HG02642 (cell line): ENCODE data around the gene UBN1.

ENCODE experiments used
- ATAC-seq: cut with Tn5 transposase; IDR thresholded peaks from one replicate; pipeline ENCODE4 v1.9.1; 2021; ENCODE audit warnings: mild to moderate bottlenecking; ENCODE audit not compliant: unreplicated experiment, poor library complexity

UBN1 gene

DNA sequence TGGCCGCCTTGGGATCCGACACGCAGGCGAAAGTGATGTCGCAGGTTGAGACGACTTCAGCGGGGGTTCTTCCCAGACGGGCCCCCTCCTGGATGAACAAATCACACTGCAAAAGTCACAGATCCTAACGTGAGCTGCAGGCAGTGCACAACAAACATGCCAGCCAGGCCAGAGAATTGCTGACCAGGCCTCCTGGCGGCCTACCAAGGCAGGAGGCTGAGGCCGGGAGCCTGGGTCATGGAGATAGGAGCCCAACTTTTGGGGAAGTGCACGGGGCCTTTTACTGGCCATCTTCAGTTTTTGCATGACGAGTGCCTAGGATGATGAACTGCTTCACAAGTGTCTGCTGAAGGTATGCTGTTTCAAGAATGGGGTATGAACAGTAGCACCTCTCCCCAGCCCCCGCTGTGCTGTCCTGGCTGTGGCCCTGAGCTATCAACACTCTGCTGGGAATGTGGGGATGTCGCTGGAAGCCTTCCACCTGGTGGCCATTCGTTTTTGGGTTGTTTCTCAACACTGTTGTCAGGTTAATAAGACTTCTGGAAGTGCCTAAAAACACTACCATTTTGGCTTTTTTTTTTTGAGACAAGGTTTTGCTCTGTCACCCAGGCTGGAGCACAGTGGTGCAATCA, 32.6 kb upstream of the UBN1 start:
- no peak for ATAC-seq

- no peak for ATAC-seq
Observed at GRCh38 chr16:4820652-4821051, 26.6 kb upstream of the UBN1 start.

DNA sequence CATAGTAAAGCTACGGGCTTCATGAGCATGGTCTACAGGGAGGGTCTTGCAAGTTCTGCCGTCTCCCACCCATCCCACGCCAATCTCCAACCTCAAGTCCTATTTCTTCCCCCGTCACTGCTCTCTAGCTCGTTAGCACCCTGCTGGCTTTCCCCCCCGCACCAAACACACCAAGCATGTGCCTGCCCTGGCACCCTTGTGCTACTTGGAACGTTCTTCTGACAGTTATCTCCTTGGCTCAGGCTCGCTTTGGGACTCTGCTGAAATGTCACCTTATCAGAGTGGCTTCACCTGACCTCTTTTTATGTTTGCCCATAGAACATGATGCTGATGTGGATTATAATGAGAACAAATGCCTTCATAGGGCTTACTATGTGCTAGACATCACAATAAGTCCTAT, 22.1 kb upstream of the UBN1 start:
- no peak for ATAC-seq

GRCh38 chr16:4826526-4826925, 20.8 kb upstream of the UBN1 start:
- no peak for ATAC-seq

- no peak for ATAC-seq
Observed at GRCh38 chr16:4826980-4827379, 20.3 kb upstream of the UBN1 start.

GRCh38 chr16:4828567-4829321, 18.5 kb upstream of the UBN1 start:
- ATAC-seq, result no peak

GRCh38 chr16:4830408-4830807, 16.9 kb upstream of the UBN1 start:
- no peak for ATAC-seq

DNA sequence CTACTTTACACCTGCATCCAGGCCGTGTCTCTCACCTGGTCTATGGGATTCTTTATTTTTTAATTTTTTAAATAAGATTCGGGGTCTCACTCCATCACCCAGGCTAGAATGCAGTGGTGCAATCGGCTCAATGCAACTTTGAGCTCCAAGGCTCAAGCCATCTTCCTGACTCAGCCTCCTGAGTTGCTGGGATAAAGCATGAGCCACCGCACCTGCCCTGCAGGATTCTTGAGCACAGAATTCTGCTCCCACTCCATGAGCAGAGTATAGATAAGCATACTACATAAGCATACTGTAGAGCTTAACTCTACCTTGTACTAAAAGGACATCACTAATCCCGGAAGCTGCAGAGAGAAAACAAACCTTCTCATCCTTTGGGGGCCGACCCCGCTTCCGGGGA, 15.7 kb upstream of the UBN1 start:
- no peak for ATAC-seq

GRCh38 chr16:4832698-4833343, 14.5 kb upstream of the UBN1 start:
- no peak for ATAC-seq

- no peak for ATAC-seq
Observed at GRCh38 chr16:4833584-4833983, 13.7 kb upstream of the UBN1 start.

- no peak for ATAC-seq
Observed at GRCh38 chr16:4836727-4837126, 10.6 kb upstream of the UBN1 start.

DNA sequence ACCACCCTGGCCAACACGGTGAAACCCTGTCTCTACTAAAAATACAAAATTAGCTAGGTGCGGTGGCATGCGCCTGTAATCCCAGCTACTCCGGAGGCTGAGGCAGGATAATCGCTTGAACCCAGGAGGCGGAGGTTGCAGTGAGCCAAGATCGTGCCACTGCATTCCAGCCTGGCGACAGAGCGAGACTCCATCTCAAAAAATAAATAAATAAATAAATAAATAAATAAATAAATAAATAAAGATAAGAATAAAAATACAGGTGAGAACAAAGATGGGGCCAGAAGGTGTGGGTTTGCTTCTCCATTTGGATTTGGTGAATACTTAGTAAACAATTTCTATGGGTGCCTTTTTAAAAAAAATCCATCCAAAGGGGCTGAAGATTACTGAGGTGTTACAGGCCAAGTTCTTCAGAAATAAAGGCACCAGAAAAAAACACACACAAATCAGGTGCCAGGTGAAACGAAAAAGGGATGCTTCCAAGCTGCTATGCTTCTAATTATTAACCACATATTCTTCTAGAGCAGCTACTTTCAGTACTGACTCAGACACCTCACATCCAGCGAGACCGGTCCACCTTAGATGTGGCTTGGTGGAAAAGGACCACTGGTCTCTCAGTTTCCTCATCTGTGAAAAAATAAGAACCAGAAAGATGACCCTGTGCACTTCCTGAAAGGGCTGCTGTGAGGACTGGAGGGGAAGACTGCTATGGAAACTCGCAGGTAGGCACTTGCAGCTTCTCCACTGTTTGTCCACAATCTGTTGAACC, 9.4 kb upstream of the UBN1 start:
- no peak for ATAC-seq

- ATAC-seq, result no peak
Observed at GRCh38 chr16:4839942-4840341, 7.3 kb upstream of the UBN1 start.

GRCh38 chr16:4840984-4841383, 6.3 kb upstream of the UBN1 start:
- ATAC-seq, result no peak

DNA sequence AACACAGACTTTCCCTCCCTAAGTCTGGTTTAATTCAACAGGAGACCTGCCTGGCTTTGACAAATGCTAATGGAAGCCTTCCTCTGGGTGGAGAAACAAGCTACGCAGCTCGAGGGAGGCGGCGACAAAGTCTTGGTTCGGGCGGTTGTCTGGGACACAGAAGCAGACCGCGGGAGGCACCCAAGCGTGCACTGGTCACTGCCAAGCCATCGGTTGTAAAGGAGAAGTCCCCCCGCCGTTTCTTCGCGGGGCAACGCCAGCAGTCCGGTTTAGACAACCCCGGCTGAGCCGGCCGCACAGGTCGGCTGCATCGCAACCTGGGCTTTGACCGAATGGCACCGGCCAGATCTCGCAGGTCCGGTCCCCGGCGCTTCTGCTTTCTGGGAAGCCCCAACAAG, 779 bp upstream of the UBN1 start:
- ATAC-seq, result peak; percentile 13

GRCh38 chr16:4847774-4848587, 700 bp downstream of the UBN1 start:
- peak; percentile 30 for ATAC-seq

- ATAC-seq, result no peak
Observed at GRCh38 chr16:4850211-4850610, 2.9 kb downstream of the UBN1 start.

- no peak for ATAC-seq
Observed at GRCh38 chr16:4852221-4852872, 5.1 kb downstream of the UBN1 start.

DNA sequence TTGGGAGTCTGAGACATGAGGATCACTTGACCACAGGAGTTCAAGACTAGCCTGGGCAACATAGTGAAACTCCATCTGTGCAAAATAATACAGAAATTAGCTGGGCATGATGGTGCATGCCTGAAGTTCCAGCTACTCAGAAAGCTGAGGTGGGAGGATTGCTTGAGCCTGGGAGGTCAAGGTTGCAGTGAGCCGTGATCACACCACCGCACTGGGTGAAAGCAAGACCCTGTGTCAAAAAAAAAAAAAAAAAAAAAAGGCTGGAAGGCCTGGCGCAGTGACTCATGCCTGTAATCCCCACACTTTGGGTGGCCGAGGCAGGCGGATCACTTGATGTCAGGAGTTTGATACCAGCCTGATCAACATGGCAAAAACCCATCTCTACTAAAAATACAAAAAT, 8.1 kb downstream of the UBN1 start:
- no peak for ATAC-seq

GRCh38 chr16:4855804-4856203, 8.5 kb downstream of the UBN1 start:
- no peak for ATAC-seq
